Superior temporal gyrus (tissue), 1 donor: Measurements from ENCODE around the gene EGLN1.

ENCODE experiments used
- DNase-seq: peaks from one replicate; pipeline ENCODE4 v3.0.0-alpha.2; 2016; ENCODE audit errors: extremely low spot score

EGLN1 gene

DNA sequence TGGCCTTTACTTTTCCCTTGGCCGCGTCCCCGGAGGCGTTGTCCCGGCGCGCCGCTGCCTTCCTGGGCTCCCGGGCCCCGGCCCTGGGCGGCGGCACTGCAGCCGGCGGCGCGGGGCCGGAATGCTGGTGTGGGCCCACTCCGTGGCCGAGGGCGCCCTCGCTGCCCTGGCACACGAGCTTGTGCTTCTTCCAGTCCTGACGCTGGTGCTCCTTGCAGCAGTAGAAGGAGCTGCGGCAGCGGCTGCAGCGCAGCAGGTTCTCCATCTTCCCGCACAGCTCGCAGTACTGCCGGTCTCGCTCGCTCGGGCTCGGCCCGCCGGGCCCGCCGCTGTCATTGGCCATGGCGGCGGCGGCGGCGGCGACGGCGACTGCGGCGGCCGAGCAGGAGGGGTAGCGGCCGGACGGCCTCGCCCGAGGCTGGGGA is 529 bp downstream of the EGLN1 start:
- DNase-seq: peak; percentile 43

DNA sequence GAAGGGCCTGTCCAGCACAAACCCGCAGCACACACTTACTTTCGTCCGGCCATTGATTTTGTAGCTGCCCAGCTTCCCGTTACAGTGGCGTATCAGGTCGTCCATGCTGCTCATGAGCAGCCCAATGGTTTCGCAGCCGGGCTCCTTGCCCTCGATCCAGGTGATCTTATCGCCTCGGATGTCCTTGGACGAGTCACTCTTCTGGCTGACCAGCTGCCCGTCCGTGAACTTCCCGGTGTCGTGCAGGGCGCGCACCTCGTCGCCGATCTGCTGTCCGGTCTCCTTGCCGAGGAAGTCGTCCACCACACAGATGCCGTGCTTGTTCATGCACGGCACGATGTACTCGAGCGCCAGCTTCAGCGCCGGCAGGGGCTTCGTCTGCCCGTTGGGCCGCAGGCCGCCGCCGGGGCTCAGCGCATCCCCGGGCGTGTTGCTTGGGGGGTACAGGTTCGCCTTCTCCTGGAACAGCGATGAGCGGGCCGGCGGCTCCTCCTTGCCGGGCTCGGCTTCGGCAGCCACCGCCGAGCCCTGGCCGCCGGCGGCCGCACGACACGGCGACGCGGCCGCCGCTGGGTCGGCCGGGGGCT is 1.0 kb downstream of the EGLN1 start:
- DNase-seq: peak; percentile 40

DNA sequence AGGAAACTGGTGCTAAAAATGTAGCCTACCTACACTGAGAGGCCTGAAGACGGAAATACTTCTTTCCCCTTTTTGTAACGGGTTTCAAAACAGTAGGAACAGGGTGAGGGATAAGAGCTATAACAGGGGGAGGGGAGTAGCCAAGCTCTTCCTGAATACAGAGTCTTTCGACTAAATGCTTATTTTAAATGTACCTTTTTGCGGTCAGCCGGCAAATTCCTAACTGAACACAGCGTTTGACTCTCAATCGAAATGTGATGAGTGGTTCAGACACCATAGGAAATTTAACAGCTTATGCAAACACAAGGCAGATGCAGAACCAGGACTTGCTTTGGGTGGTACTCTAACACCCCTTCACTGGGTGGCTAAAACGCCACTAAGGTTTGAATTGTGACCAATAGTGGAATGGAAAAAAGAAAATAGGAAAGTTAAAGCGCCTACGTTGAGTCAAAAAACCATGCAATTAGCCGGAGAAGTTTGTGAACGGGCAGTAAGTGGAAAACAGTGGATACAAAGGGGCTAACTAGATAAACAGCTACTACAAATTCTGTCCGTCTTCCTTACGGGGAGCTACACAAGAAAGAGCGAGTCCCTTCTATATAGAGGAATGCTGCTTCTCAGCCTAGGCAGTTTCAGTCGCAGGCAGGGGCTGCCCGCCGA is 1.7 kb downstream of the EGLN1 start:
- DNase-seq: peak; percentile 47

DNA sequence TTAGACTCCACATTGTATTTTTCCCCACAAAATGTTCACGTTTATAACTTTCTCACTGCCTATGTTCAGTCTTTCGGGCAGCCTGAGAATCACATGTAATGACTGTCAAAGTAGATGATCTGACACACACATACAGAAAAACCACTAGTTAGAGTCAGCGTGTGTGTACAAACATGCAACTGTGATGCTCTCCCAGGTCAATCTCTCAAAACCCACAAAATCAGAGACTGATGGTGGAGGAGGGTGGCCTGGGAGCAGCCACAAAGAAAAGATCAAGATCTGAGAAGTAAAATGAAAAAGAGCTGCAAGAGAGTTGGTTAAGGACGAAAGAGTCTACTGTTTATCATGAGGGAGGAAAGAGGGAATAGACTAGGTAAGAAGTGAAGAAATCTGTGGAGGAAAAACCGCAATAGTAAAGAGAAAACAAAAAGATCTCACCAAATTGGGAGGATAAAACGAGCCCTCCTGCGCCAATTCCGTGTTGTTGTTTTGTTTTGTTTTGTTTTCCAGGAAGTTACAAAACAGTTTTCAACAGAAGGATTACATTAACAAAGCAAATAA is 2.3 kb downstream of the EGLN1 start:
- DNase-seq: no peak

GRCh38 chr1:231419147-231419546 is 2.9 kb downstream of the EGLN1 start:
- DNase-seq: no peak

GRCh38 chr1:231418741-231419107 is 3.4 kb downstream of the EGLN1 start:
- DNase-seq: no peak

- no peak for DNase-seq
Measured at GRCh38 chr1:231418101-231418740, 3.9 kb downstream of the EGLN1 start.

DNA sequence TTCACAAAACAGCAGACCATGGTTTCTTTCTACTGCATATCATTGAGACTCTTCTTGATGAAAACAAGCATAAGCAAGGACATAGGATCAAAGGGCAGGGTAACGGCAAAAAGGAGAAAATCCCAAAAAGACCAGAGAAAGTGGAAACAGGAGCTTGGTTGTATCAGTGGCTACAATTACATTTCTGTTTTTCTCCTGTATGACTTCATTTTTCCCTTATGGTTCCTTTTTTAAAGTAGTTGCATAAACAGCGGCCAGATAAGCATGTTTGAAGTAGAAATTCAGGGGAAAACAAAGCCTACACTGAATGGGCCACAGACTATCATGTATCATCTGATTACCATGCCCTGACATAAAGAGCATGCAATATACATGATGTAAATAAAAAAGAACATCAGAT is 4.6 kb downstream of the EGLN1 start:
- no peak for DNase-seq

- DNase-seq: no peak
Measured at GRCh38 chr1:231416901-231417300, 5.2 kb downstream of the EGLN1 start.

DNA sequence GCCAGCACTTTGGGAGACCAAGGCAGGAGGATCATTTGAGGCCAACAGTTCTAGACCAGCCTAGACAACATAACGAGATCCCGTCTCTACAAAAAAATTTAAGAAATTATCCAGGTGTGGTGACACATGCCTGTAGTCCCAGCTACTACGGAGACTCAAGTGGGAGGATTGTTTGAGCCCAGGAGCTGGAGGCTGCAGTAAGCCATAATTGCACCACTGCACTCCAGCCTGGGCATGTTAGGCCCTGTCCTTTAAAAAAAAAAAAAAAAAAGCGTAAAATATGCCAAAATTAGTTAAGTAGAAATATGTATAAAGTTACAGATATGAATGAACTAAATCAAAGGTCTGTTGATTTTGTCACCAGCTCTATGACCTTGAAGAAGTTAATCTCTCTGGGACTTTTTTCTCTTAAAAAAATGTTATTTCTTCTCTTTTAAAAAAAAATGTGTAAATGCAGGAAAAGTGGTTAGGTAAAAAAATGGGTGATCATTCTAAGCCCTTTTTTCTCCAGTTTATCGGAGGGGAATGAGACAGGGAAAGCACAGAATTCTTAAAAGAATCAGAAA is 7.0 kb downstream of the EGLN1 start:
- no peak for DNase-seq

- DNase-seq: no peak
Measured at GRCh38 chr1:231414260-231415016, 7.6 kb downstream of the EGLN1 start.

DNA sequence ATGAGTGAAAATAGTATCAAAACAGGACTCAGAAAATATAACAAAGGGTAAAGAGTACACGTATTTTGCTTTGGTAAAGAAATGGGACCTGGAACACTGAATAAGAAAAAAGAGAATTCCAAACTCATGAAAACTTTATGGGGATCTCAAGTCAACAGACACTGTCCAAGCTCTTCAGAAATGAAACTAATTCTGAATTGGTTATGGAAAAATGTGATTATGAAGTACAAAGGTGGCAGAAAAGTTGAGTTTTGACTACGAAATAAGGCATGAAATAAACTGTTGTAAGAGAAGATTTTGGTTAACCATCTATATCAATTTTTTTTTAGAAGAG is 8.4 kb downstream of the EGLN1 start:
- no peak for DNase-seq

DNA sequence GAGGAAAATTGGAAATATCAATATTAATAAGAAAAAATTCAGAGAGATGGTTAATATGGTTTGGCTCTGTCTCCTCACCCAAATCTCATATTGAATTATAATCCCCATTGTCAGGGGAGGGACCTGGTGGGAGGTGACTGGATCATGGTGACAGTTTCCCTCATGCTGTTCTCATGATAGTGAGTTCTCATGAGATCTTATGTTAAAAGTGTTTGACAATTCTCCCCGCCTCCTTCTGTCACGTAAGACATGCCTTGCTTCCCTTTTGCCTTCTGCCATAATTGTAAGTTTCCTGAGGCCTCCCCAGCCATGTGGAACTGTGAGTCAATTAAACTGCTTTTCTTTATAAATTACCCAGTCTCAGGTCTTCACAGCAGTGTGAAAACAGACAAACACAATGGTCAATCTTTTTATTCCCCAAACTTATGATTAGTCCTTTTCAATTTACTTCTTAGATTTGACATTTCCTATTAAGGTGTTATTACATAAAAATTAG is 11.0 kb downstream of the EGLN1 start:
- DNase-seq: no peak

DNA sequence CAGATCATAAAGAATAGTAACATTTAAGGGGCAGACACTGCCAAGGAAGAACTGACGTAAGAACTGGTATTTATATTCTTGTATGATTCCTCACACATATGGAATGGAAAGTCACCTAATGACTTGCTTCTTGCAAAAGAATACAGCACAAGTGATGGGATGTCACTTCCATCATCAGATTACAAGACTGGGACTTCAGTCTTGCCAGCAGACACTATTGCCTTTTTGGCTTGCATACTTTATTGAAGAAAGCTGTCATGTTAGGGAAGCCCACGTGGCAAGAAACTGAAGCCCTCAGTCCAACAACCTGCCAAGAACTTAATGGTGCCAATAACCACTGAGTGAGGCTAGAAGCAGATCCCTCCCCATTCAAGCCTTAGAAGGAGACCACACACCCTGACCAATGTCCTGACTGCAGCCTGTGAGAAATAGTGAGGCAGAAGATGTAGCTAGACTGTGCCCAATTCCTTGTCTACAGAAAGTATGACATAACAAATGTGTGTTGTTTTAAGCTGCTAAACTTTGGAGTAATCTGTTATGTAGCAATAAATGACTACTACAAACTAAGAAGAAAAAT is 12.0 kb downstream of the EGLN1 start:
- DNase-seq: no peak

GRCh38 chr1:231408528-231409094 is 13.5 kb downstream of the EGLN1 start:
- DNase-seq: no peak

- DNase-seq: no peak
Measured at GRCh38 chr1:231407547-231408396, 14.3 kb downstream of the EGLN1 start.

- no peak for DNase-seq
Measured at GRCh38 chr1:231407049-231407448, 15.0 kb downstream of the EGLN1 start.

DNA sequence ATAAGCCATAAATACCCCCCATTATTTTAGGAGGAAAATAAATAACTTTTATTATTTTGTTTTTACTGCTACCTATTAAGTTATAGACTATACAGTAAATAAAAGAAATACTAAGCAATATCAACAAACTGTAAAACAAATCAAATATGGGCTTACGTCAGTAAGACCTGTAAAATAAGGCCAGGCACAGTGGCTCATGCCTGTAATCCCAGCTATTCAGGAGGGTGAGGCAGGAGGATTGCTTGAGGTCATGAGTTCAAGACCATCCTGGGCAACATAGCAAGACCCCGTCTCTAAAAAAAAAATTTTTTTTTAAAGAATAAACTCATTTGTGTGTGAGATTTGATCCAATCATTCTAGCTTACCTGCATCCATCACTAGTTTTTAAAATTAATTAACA is 17.8 kb downstream of the EGLN1 start:
- no peak for DNase-seq

GRCh38 chr1:231401478-231401877 is 20.6 kb downstream of the EGLN1 start:
- no peak for DNase-seq
